A673 (cell line): ENCODE data around the gene RNU6-7. TPM values are rescaled to one million over a fixed set of nuclear protein-coding genes. Genes with fewer than 3 reads are reported as not detected.
A peak's percentile ranks its signal among the peaks of the same experiment; 100 is the strongest.

Source experiments
- BruUV-seq: library from RNA; stranded (reverse); fragments of 400-500 nt; replicated peaks from 2 replicates; lab custom pipeline; 2021; lab: Mats Ljungman, UMichigan
- CTCF ChIA-PET: fragments of 300-600 bp; sonication (Branson Sonifier 250); formaldehyde crosslinking; loops from one replicate; lab custom pipeline; 2022; ENCODE audit warnings: antibody characterized with exemption; lab: Charles Lee
- POLR2A ChIA-PET: fragments of 300-600 bp; sonication (Branson Sonifier 250); formaldehyde crosslinking; loops from one replicate; lab custom pipeline; 2022; ENCODE audit warnings: antibody characterized with exemption; ENCODE audit not compliant: low non-redundant PET; lab: Charles Lee
- DNase-seq: peaks from one replicate; pipeline ENCODE4 v3.0.0-alpha.2; 2015; ENCODE audit warnings: low spot score
- H3K27ac ChIP-seq: fragments of 200-600 bp; sonication (generic); 2 replicates; pipeline ENCODE4 v1.5.1; 2016; ENCODE audit warnings: mixed run types, low read depth, mild to moderate bottlenecking, mixed read lengths, antibody characterized with exemption, low read length; ENCODE audit not compliant: poor library complexity, severe bottlenecking
- H3K27me3 ChIP-seq: fragments of 200-600 bp; sonication (generic); replicated peaks from 2 replicates; pipeline ENCODE4 v1.6.1; 2017; ENCODE audit warnings: mixed run types, low read depth, mild to moderate bottlenecking, mixed read lengths, antibody characterized with exemption, low read length; ENCODE audit not compliant: insufficient read depth, poor library complexity
- H3K36me3 ChIP-seq: fragments of 200-600 bp; sonication (generic); 2 replicates; pipeline ENCODE4 v1.6.1; 2016; ENCODE audit warnings: mixed run types, mild to moderate bottlenecking, mixed read lengths, antibody characterized with exemption, low read length; ENCODE audit not compliant: insufficient read depth, poor library complexity, severe bottlenecking
- H3K4me1 ChIP-seq: fragments of 200-600 bp; sonication (generic); 2 replicates; pipeline ENCODE4 v1.6.1; 2017; ENCODE audit warnings: mixed run types, mild to moderate bottlenecking, mixed read lengths, antibody characterized with exemption, low read length; ENCODE audit not compliant: insufficient read depth, poor library complexity, severe bottlenecking
- H3K4me3 ChIP-seq: fragments of 200-600 bp; sonication (generic); 2 replicates; pipeline ENCODE4 v1.5.1; 2016; ENCODE audit warnings: low read depth, mixed run types, mild to moderate bottlenecking, mixed read lengths, low read length; ENCODE audit not compliant: poor library complexity, severe bottlenecking
- H3K9me3 ChIP-seq: fragments of 200-600 bp; sonication (generic); 2 replicates; pipeline ENCODE4 v1.6.1; 2016; ENCODE audit warnings: mixed run types, low read depth, mild to moderate bottlenecking, mixed read lengths, antibody characterized with exemption, low read length; ENCODE audit not compliant: poor library complexity, severe bottlenecking
- CTCF ChIP-seq: fragments of 300-800, 200-600 bp; sonication (generic); conservative IDR thresholded peaks from 2 replicates; pipeline ENCODE4 v1.5.1; 2017; ENCODE audit warnings: low read depth, mild to moderate bottlenecking, antibody characterized with exemption, low read length, moderate library complexity, mixed read lengths
- EZH2 ChIP-seq: fragments of 200-600 bp; sonication (generic); IDR thresholded peaks from 2 replicates; pipeline ENCODE4 v1.6.1; 2017; ENCODE audit warnings: borderline replicate concordance, low read depth, mild to moderate bottlenecking, mixed read lengths, antibody characterized with exemption, low read length; ENCODE audit not compliant: poor library complexity, severe bottlenecking
- intact Hi-C: fragments of 100-400 bp; cut with micrococcal nuclease; formaldehyde crosslinking; loops from one replicate; pipeline ENCODE4 v1.10.0; 2022; ENCODE audit not compliant: unreplicated experiment
- total RNA-seq: library from RNA; stranded (reverse); gene quantifications from 2 replicates; pipeline ENCODE4 v1.2.3, GENCODE V29; 2021

The RNU6-7 gene
- total RNA-seq, 1 experiment from 2014 or later: not detected

- intact Hi-C loops: no loop called here
- no peak overlapping the region for H3K4me3 ChIP-seq
- H3K27me3 ChIP-seq: peaks cover 4% of the 10 kb centered on the region
- POLR2A ChIA-PET: no interaction called here
- H3K9me3 ChIP-seq: no peaks in the 10 kb centered on the region
- TF ChIP-seq CTCF (no peak), EZH2 (no peak)
- no peaks in the 10 kb centered on the region for H3K4me1 ChIP-seq
- no peaks in the 10 kb centered on the region for H3K36me3 ChIP-seq
- no TSS peak for BruUV-seq
- DNase-seq: no peak
- CTCF ChIA-PET: no interaction called here
- no peak overlapping the region for H3K27ac ChIP-seq
These were observed 11.0 kb downstream of the RNU6-7 start for GRCh38 chr14:32212833-32213232.

GRCh38 chr14:32217301-32217700 lies 15.5 kb downstream of the RNU6-7 start:
- no peak for TF ChIP-seq EZH2
- TF ChIP-seq CTCF: no peak
- POLR2A ChIA-PET: no interaction called here
- Histone ChIP-seq H3K4me1 (no peaks in the 10 kb centered on the region), H3K36me3 (no peaks in the 10 kb centered on the region), H3K9me3 (no peaks in the 10 kb centered on the region), H3K27ac (no peak overlapping the region), H3K27me3 (no peaks in the 10 kb centered on the region), H3K4me3 (no peak overlapping the region)
- CTCF ChIA-PET: no interaction called here
- intact Hi-C loops: no loop called here
- DNase-seq: no peak
- BruUV-seq: no TSS peak

DNA sequence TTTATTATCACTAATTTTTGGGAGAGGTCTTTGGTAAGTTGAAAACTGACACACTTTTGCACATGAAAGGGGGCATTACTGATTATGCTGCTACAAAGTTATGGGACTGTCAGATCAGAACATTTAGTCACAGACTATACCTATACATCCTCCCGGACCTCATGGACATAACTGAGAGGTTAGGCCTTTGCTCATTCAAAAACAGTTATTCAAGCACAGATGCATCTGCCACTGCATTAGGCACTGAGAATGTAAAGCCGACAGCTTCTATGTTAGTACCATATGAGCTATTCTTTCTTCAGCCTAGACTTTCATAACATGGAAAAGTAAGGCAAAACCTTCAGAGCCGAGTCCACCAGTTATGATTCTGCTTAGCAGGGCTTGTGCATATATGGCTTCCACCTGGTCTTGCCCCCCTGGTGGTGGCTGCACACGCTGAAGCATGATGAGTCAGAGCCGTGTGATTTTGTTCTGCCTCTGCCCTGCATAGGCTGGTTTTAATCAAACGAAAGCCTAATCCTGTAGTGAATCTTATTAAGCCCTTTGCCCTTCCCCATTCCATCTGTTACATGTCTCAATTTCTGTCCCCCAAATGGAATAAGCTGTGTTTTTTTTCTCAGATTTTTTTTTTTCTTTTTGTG lies 23.0 kb downstream of the RNU6-7 start:
- TF ChIP-seq EZH2: no peak
- TF ChIP-seq CTCF: peak; percentile 32; the same call in 1 of the 2 replicates
- H3K36me3 ChIP-seq: no peaks in the 10 kb centered on the region
- POLR2A ChIA-PET: no interaction called here
- BruUV-seq: no TSS peak
- intact Hi-C loops: no loop called here
- H3K9me3 ChIP-seq: no peaks in the 10 kb centered on the region
- CTCF ChIA-PET: no interaction called here
- H3K27me3 ChIP-seq: no peaks in the 10 kb centered on the region
- H3K4me3 ChIP-seq: no peak overlapping the region
- no peaks in the 10 kb centered on the region for H3K4me1 ChIP-seq
- DNase-seq: peak; percentile 54
- no peak overlapping the region for H3K27ac ChIP-seq
